Gastroesophageal sphincter (tissue), 4 donors: ENCODE measurements around the gene PARG. TPM values are rescaled to one million over a fixed set of nuclear protein-coding genes. Genes with fewer than 3 reads are reported as not detected.
"Not testable (repeated sequence)": the region's sequence is repeated elsewhere in the genome, so short reads cannot be mapped to it uniquely, and the experiment has no call there.

Experiments
- ATAC-seq: fragments of 150-250 bp; one replicate; pipeline ENCODE4 v1.9.1; 2016; ENCODE audit warnings: mild to moderate bottlenecking, moderate library complexity
- H3K27ac ChIP-seq, 4 donors: fragments of 200-600 bp; sonication (generic) in 3 of 4; 1 replicate in 3 of 4; 2 replicates in 1 of 4; pipeline ENCODE4 v1.5.1; 2016 to 2019
- H3K27me3 ChIP-seq: fragments of 200-600 bp; sonication (generic); one replicate; pipeline ENCODE4 v1.5.1; 2019
- H3K36me3 ChIP-seq, 2 donors: fragments of 200-600 bp; sonication (generic); one replicate each; pipeline ENCODE4 v1.5.1; 2019; ENCODE audit warnings: control low read depth in 1 of 2
- H3K4me1 ChIP-seq, 3 donors: fragments of 200-600 bp; sonication (generic); 1 replicate in 2 of 3; 2 replicates in 1 of 3; pipeline ENCODE4 v1.5.1; 2016 to 2019; ENCODE audit warnings: control low read depth in 2 of 3
- H3K4me3 ChIP-seq, 2 donors: fragments of 200-600 bp; sonication (generic); one replicate each; pipeline ENCODE4 v1.5.1; 2019; ENCODE audit warnings: mild to moderate bottlenecking in 1 of 2, moderate library complexity in 1 of 2
- H3K9me3 ChIP-seq, 3 donors: fragments of 200-600 bp; sonication (generic); one replicate each; pipeline ENCODE4 v1.5.1; 2017 to 2019; ENCODE audit warnings: control low read depth in 2 of 3
- WGBS, 2 donors: methylation state at CpG; one replicate each; pipeline ENCODE4 v1.1.5; 2018; ENCODE audit warnings: low coverage in 1 of 2; 5-methylcytosine and 5-hydroxymethylcytosine counted together
- total RNA-seq, 4 donors: library from RNA; depleted of rRNA; stranded (reverse); fragments of >200 nt; gene quantifications; one replicate each; pipeline ENCODE4 v1.1.0, GENCODE V29; 2016

PARG gene
- total RNA-seq, 4 donors from 2014 or later: 24.7 to 47.6 (median 29.0) TPM

GRCh38 chr10:49931959-49932728, 9.7 kb downstream of the PARG start:
- not testable (repeated sequence) for H3K4me1 ChIP-seq, H3K4me3 ChIP-seq, H3K27ac ChIP-seq, H3K27me3 ChIP-seq, ATAC-seq, H3K9me3 ChIP-seq
- H3K36me3 ChIP-seq: peaks cover 0 to 29% of the 10 kb centered on the region in 2 donors
- 80 to 89% methylated on average over 7 of the region's 7 CpGs for WGBS, 2 donors

GRCh38 chr10:49931276-49931675, 10.6 kb downstream of the PARG start:
- H3K27me3 ChIP-seq, H3K27ac ChIP-seq, H3K4me3 ChIP-seq, ATAC-seq, H3K4me1 ChIP-seq, H3K9me3 ChIP-seq: not testable (repeated sequence)
- H3K36me3 ChIP-seq: peaks cover 0 to 36% of the 10 kb centered on the region in 2 donors
- WGBS, 2 donors: 80 to 83% methylated on average over 2 of the region's 5 CpGs

- not testable (repeated sequence) for H3K27ac ChIP-seq, ATAC-seq, H3K4me3 ChIP-seq, H3K4me1 ChIP-seq, H3K27me3 ChIP-seq, H3K9me3 ChIP-seq
- 100% methylated on average over 1 of the region's 4 CpGs; no CpG with 5 or more reads in 1 of the 2 donors for WGBS, 2 donors
- peaks cover 0 to 58% of the 10 kb centered on the region in 2 donors for H3K36me3 ChIP-seq
Measured at GRCh38 chr10:49923572-49923971, 18.3 kb downstream of the PARG start.

GRCh38 chr10:49922041-49922440, 19.8 kb downstream of the PARG start:
- H3K27ac ChIP-seq, H3K4me3 ChIP-seq, H3K27me3 ChIP-seq, ATAC-seq, H3K9me3 ChIP-seq, H3K4me1 ChIP-seq: not testable (repeated sequence)
- H3K36me3 ChIP-seq: peaks cover 0 to 49% of the 10 kb centered on the region in 2 donors
- WGBS, 2 donors: 65 to 69% methylated on average over 4 of the region's 4 CpGs

GRCh38 chr10:49917927-49918326, 23.9 kb downstream of the PARG start:
- H3K27me3 ChIP-seq, ATAC-seq, H3K4me3 ChIP-seq: not testable (repeated sequence)

GRCh38 chr10:49916451-49916850, 25.4 kb downstream of the PARG start:
- H3K36me3 ChIP-seq: peaks cover 0 to 47% of the 10 kb centered on the region in 2 donors
- H3K4me1 ChIP-seq, H3K27me3 ChIP-seq, H3K9me3 ChIP-seq, H3K4me3 ChIP-seq, H3K27ac ChIP-seq, ATAC-seq: not testable (repeated sequence)

More at GRCh38 chr10:49917927-49918326, 23.9 kb downstream of the PARG start:
- H3K4me1 ChIP-seq, H3K9me3 ChIP-seq, H3K27ac ChIP-seq: not testable (repeated sequence)
- peaks cover 0 to 50% of the 10 kb centered on the region in 2 donors for H3K36me3 ChIP-seq

- not testable (repeated sequence) for H3K9me3 ChIP-seq, H3K4me3 ChIP-seq, H3K27me3 ChIP-seq, H3K4me1 ChIP-seq, ATAC-seq, H3K27ac ChIP-seq
- WGBS, 2 donors: 100% methylated on average over 1 of the region's 1 CpG; no CpG with 5 or more reads in 1 of the 2 donors
- H3K36me3 ChIP-seq: peaks cover 0 to 22% of the 10 kb centered on the region in 2 donors
Measured at GRCh38 chr10:49910295-49910694, 31.5 kb downstream of the PARG start.

- not testable (repeated sequence) for H3K27ac ChIP-seq, H3K4me3 ChIP-seq, ATAC-seq, H3K9me3 ChIP-seq, H3K27me3 ChIP-seq, H3K4me1 ChIP-seq
- H3K36me3 ChIP-seq: peaks cover 0 to 14% of the 10 kb centered on the region in 2 donors
- 56 to 57% methylated on average over 2 to 3 of the region's 4 CpGs for WGBS, 2 donors
Measured at GRCh38 chr10:49908290-49909080, 33.3 kb downstream of the PARG start.

GRCh38 chr10:49903829-49904228, 38.0 kb downstream of the PARG start:
- not testable (repeated sequence) for H3K27me3 ChIP-seq, H3K36me3 ChIP-seq, H3K4me3 ChIP-seq, H3K27ac ChIP-seq, ATAC-seq, H3K4me1 ChIP-seq, H3K9me3 ChIP-seq
- WGBS, 2 donors: 85 to 100% methylated on average over 2 of the region's 3 CpGs

GRCh38 chr10:49900406-49900805, 41.4 kb downstream of the PARG start:
- H3K4me1 ChIP-seq, ATAC-seq, H3K9me3 ChIP-seq, H3K27ac ChIP-seq, H3K27me3 ChIP-seq, H3K4me3 ChIP-seq: not testable (repeated sequence)
- 80 to 90% methylated on average over 1 to 3 of the region's 3 CpGs for WGBS, 2 donors
- peaks cover 0 to 12% of the 10 kb centered on the region in 2 donors for H3K36me3 ChIP-seq

GRCh38 chr10:49899999-49900398, 41.8 kb downstream of the PARG start:
- not testable (repeated sequence) for H3K27me3 ChIP-seq, H3K4me1 ChIP-seq, H3K27ac ChIP-seq, ATAC-seq, H3K4me3 ChIP-seq, H3K9me3 ChIP-seq
- H3K36me3 ChIP-seq: peaks cover 0 to 12% of the 10 kb centered on the region in 2 donors
- WGBS, 2 donors: 40% methylated on average over 1 of the region's 2 CpGs; no CpG with 5 or more reads in 1 of the 2 donors

- H3K4me1 ChIP-seq, H3K4me3 ChIP-seq, H3K27ac ChIP-seq, H3K27me3 ChIP-seq, ATAC-seq, H3K36me3 ChIP-seq, H3K9me3 ChIP-seq: not testable (repeated sequence)
- WGBS, 2 donors: 95 to 98% methylated on average over 3 to 5 of the region's 5 CpGs
Measured at GRCh38 chr10:49890025-49890424, 51.8 kb downstream of the PARG start.

GRCh38 chr10:49884739-49885331, 57.0 kb downstream of the PARG start:
- not testable (repeated sequence) for H3K4me3 ChIP-seq, ATAC-seq, H3K9me3 ChIP-seq, H3K27ac ChIP-seq, H3K27me3 ChIP-seq, H3K4me1 ChIP-seq
- peaks cover 0 to 10% of the 10 kb centered on the region in 2 donors for H3K36me3 ChIP-seq
- WGBS, 2 donors: 50% methylated on average over 1 of the region's 3 CpGs; no CpG with 5 or more reads in 1 of the 2 donors
